MM.1S (cell line): Measurements from ENCODE around the gene COL12A1.

ENCODE experiments used
- DNase-seq: peaks from one replicate; pipeline ENCODE4 v3.0.0-alpha.2; 2015
- H2AFZ ChIP-seq: fragments of 300-600 bp; sonication (generic); 2 replicates; pipeline ENCODE4 v1.6.0; 2016; ENCODE audit warnings: antibody characterized with exemption, low read length
- H3F3A ChIP-seq: fragments of 300-600 bp; sonication (generic); 2 replicates; pipeline ENCODE4 v1.6.1; 2016; ENCODE audit warnings: mild to moderate bottlenecking, antibody characterized with exemption, low read length, moderate library complexity, mixed read lengths; ENCODE audit not compliant: insufficient read depth
- H3K27ac ChIP-seq: fragments of 300-600 bp; sonication (generic); 2 replicates; pipeline ENCODE4 v1.5.1; 2016; ENCODE audit warnings: mild to moderate bottlenecking, low read length
- H3K27me3 ChIP-seq: fragments of 300-600 bp; sonication (generic); replicated peaks from 2 replicates; pipeline ENCODE4 v1.6.0; 2016; ENCODE audit warnings: low read length; ENCODE audit not compliant: insufficient read depth
- H3K36me3 ChIP-seq: fragments of 300-600 bp; sonication (generic); replicated peaks from 2 replicates; pipeline ENCODE4 v1.6.1; 2016; ENCODE audit warnings: mild to moderate bottlenecking, low read length, mixed read lengths; ENCODE audit not compliant: insufficient read depth
- H3K4me1 ChIP-seq: fragments of 300-600 bp; sonication (generic); 2 replicates; pipeline ENCODE4 v1.6.1; 2016; ENCODE audit warnings: low read length, mixed read lengths
- H3K4me2 ChIP-seq: fragments of 300-600 bp; sonication (generic); 2 replicates; pipeline ENCODE4 v1.6.0; 2016; ENCODE audit warnings: low read depth, low read length
- H3K4me3 ChIP-seq: fragments of 300-600 bp; sonication (generic); 2 replicates; pipeline ENCODE4 v1.5.1; 2016; ENCODE audit warnings: low read length, mixed read lengths
- H3K79me2 ChIP-seq: fragments of 300-600 bp; sonication (generic); 2 replicates; pipeline ENCODE4 v1.6.1; 2016; ENCODE audit warnings: mixed run types, low read length, mixed read lengths
- H3K9ac ChIP-seq: fragments of 300-600 bp; sonication (generic); 2 replicates; pipeline ENCODE4 v1.6.1; 2016; ENCODE audit warnings: low read length, mixed read lengths
- H3K9me2 ChIP-seq: fragments of 300-600 bp; sonication (generic); replicated peaks from 2 replicates; pipeline ENCODE4 v1.6.1; 2016; ENCODE audit warnings: mild to moderate bottlenecking, low read length, mixed read lengths; ENCODE audit not compliant: insufficient read depth
- H3K9me3 ChIP-seq: fragments of 300-600 bp; sonication (generic); replicated peaks from 2 replicates; pipeline ENCODE4 v1.6.1; 2016; ENCODE audit warnings: mild to moderate bottlenecking, low read length, mixed read lengths; ENCODE audit not compliant: insufficient read depth
- H4K20me1 ChIP-seq: fragments of 300-600 bp; sonication (generic); 2 replicates; pipeline ENCODE4 v1.6.1; 2016; ENCODE audit warnings: mild to moderate bottlenecking, low read length, moderate library complexity, mixed read lengths; ENCODE audit not compliant: insufficient read depth
- CTCF ChIP-seq: fragments of 300-600 bp; sonication (generic); IDR thresholded peaks from 2 replicates; pipeline ENCODE4 v1.5.1; 2016; ENCODE audit warnings: antibody characterized with exemption, low read length, mixed read lengths
- EZH2 ChIP-seq: fragments of 300-600 bp; sonication (generic); optimal IDR thresholded peaks from 2 replicates; pipeline ENCODE3; 2017; ENCODE audit warnings: low read depth, mild to moderate bottlenecking, antibody characterized with exemption, low read length, mixed read lengths
- EZH2phosphoT487 ChIP-seq: fragments of 300-600 bp; sonication (generic); IDR thresholded peaks from 2 replicates; pipeline ENCODE4 v1.6.1; 2018; ENCODE audit warnings: antibody characterized with exemption, low read length

Gene COL12A1

GRCh38 chr6:75211920-75212590, 6.2 kb upstream of the COL12A1 start:
- Histone ChIP-seq H3F3A (no peaks in the 10 kb centered on the region), H3K27ac (no peak overlapping the region), H3K4me1 (no peaks in the 10 kb centered on the region; the same call in 1 of the 2 replicates), H3K9me3 (no peaks in the 10 kb centered on the region), H3K9me2 (no peaks in the 10 kb centered on the region), H2AFZ (no peak overlapping the region), H3K9ac (no peak overlapping the region), H3K27me3 (peaks cover 4% of the 10 kb centered on the region; the same call in 1 of the 2 replicates), H3K36me3 (no peaks in the 10 kb centered on the region), H3K4me3 (no peak overlapping the region), H4K20me1 (no peaks in the 10 kb centered on the region), H3K4me2 (no peak overlapping the region), H3K79me2 (no peaks in the 10 kb centered on the region)
- no peak for TF ChIP-seq CTCF
- no peak for TF ChIP-seq EZH2
- TF ChIP-seq EZH2phosphoT487: no peak
- DNase-seq: no peak

- Histone ChIP-seq H3K4me2 (no peak overlapping the region), H3K9me3 (no peaks in the 10 kb centered on the region), H3K9ac (no peak overlapping the region), H2AFZ (no peak overlapping the region), H3K27me3 (peaks cover 14% of the 10 kb centered on the region), H3K9me2 (no peaks in the 10 kb centered on the region), H3K36me3 (no peaks in the 10 kb centered on the region), H3K79me2 (no peaks in the 10 kb centered on the region), H3K27ac (no peak overlapping the region), H3K4me1 (no peaks in the 10 kb centered on the region; the same call in 1 of the 2 replicates), H3K4me3 (no peak overlapping the region), H3F3A (no peaks in the 10 kb centered on the region), H4K20me1 (no peaks in the 10 kb centered on the region)
- no peak for TF ChIP-seq EZH2
- no peak for TF ChIP-seq EZH2phosphoT487
- TF ChIP-seq CTCF: peak; percentile 71
- peak; percentile 70 for DNase-seq
These were observed 5.3 kb upstream of the COL12A1 start for GRCh38 chr6:75210885-75211739.

GRCh38 chr6:75209184-75209723, 3.4 kb upstream of the COL12A1 start:
- Histone ChIP-seq H3F3A (no peaks in the 10 kb centered on the region), H3K27ac (no peak overlapping the region), H4K20me1 (no peaks in the 10 kb centered on the region), H3K4me3 (no peak overlapping the region), H3K9ac (no peak overlapping the region), H3K9me2 (no peaks in the 10 kb centered on the region), H3K4me1 (peaks cover 4% of the 10 kb centered on the region; the same call in 1 of the 2 replicates), H2AFZ (peak overlapping the region; percentile 8), H3K9me3 (no peaks in the 10 kb centered on the region), H3K36me3 (no peaks in the 10 kb centered on the region), H3K79me2 (no peaks in the 10 kb centered on the region), H3K4me2 (peak overlapping the region; percentile 94; the same call in 1 of the 2 replicates), H3K27me3 (peaks cover 29% of the 10 kb centered on the region)
- no peak for DNase-seq
- no peak for TF ChIP-seq EZH2
- TF ChIP-seq CTCF: no peak
- TF ChIP-seq EZH2phosphoT487: no peak
